LHCN-M2 (cell line): Measurements from ENCODE around the gene INF2. TPM values are rescaled to one million over a fixed set of nuclear protein-coding genes. Genes with fewer than 3 reads are reported as not detected.
"Not testable (repeated sequence)": the region's sequence is repeated elsewhere in the genome, so short reads cannot be mapped to it uniquely, and the experiment has no call there.

Experiments
- DNase-seq: peaks from one replicate; pipeline ENCODE4 v3.0.0-alpha.2; 2012; ENCODE audit warnings: low read depth
- total RNA-seq: library from RNA; depleted of rRNA; stranded (reverse); fragments of >200 nt; gene quantifications from 2 replicates; pipeline ENCODE4 v1.2.3, GENCODE V29; 2014

INF2 gene
- total RNA-seq, 1 experiment from 2014 or later: 78.1 TPM

DNA sequence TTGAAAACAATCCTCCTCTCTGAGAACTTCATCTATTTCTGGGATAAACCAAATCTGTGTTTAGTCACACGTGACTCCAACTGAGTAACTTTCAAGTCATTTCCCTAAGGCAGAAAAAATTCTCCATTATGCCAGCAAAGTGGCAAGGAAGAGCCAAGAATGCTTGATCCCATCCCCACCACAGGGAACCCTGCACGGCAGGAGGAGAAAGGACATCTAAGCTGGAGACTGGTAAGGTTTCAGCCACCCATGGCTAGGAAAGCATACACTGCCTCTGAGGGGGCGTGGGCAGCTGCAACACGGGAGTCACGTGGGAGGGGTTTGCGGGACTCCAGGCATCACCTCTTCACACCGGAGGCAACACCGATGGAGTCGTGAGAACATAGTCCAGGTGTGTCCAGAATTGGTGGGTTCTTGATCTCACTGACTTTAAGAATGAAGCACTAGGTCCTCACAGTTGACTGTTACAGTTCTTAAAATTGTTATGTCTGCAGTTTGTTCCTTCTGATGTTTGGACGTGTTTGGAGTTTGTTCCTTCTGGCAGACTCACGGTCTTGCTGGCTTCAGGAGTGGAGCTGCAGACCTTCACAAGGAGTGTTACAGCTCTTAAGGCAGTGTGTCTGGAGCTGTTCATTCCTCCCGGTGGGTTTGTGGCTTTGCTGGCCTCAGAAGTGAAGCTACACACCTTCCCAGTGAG is 60.8 kb downstream of the INF2 start:
- no peak for DNase-seq

GRCh38 chr14:104750753-104751057 is 61.3 kb downstream of the INF2 start:
- not testable (repeated sequence) for DNase-seq

- no peak for DNase-seq
These were observed 62.4 kb downstream of the INF2 start for GRCh38 chr14:104751539-104752422.

GRCh38 chr14:104752423-104752734 is 63.0 kb downstream of the INF2 start:
- DNase-seq: no peak

DNA sequence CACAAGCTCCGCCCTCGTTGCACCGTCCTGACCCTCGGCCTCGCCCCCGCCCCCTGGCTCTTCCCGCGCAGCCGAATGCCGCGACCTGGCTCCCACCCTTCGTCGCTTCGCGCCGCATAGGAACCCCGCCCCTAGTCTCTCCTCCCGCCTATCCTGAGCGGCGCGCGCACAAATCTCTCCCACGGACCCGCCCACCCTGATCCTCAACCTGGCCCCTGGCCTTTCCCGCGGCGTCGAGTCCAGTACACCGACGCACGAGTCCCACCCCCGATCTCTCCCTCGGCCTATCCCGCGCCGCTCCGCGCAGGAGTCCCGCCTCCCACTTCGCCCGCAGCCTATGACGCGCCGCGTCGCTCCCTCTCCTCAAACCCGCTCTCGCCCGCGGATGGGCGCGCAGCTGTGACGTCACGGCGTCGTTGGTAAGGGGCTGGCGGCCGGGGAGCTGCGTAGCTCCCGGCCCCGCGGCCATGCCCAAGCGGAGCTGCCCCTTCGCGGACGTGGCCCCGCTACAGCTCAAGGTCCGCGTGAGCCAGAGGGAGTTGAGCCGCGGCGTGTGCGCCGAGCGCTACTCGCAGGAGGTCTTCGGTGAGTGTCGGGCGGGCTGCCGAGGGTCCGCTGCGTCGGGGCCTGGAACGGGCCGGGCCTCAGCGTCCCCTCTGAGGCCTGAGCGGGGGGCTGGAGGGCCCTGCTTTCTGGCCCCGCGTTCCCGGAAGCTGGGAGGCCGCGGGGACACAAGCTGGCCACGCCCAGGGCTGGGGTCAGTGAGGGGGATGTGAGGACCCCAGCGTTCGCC is 63.5 kb downstream of the INF2 start, which contains the start of gene SIVA1:
SIVA1 (plus strand) TSS at position 413 of the 793 bp plus-strand sequence; CDS start at position 468, 55 bp downstream.
- peak; percentile 99 for DNase-seq

- DNase-seq: no peak
These were observed 64.3 kb downstream of the INF2 start for GRCh38 chr14:104753528-104754212.

GRCh38 chr14:104754213-104754851 is 64.9 kb downstream of the INF2 start:
- DNase-seq: no peak

- no peak for DNase-seq
These were observed 66.2 kb downstream of the INF2 start for GRCh38 chr14:104755621-104756020.

GRCh38 chr14:104756477-104757237 is 67.2 kb downstream of the INF2 start:
- DNase-seq: no peak

DNA sequence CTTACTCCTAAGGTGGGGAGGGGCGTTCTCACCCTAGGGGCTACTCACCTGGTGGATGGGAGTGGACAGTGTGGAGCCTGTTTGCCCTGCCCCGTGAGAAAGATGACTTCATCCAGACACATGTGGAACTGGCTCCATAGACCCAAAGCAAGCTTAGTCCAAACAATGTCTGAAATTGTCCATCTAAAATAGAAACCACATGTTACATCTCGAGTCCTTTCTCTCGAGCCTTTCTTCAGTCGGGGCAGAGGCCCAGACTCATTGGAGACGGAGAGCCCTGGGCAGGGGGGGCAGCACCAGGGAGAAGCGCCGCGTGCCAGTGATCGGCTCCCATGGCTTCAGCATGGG is 67.8 kb downstream of the INF2 start:
- DNase-seq: no peak

GRCh38 chr14:104757681-104758392 is 68.4 kb downstream of the INF2 start:
- no peak for DNase-seq

DNA sequence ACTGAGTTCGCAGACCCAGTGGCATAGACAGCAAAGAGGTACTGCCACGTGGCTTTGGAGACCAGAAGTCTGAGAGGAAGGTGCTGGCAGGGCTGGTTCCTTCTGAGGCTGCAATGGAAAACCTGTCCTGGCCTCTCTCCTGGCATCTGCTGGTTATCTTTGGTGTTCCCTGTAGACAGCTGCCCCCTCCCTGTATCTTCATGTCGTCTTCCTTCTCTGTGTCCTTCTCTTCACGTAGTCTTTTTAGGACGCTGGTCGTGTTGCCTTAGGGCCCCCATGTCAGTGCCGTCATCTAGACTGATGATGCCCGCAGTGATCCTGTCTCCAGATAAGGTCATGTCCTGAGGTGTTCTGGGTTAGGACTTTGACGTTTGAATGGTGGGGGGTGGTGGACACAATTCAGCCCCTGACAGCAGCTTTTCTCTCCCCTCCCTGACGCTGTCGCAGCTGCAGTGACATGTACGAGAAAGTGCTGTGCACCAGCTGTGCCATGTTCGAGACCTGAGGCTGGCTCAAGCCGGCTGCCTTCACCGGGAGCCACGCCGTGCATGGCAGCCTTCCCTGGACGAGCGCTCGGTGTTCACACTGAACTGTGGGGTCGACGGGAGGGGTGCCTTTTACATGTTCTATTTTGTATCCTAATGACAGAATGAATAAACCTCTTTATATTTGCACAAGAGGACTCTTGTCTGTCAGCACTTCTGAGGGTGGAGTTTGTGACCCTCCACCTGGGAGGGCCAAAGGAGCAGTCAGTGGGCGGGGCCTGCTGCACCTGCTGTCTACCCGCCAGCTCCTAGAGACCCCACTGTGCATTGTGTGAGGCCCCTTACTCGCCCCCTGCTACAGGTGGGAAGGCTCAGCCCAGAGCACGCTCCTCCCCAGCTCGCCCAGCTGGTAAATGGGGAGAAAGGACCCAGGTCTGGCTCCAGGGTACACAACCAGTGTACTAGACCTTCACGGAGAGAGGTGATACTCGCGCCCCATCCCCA is 69.9 kb downstream of the INF2 start:
- no peak for DNase-seq

GRCh38 chr14:104765517-104765916 is 76.1 kb downstream of the INF2 start:
- no peak for DNase-seq

- no peak for DNase-seq
These were observed 76.9 kb downstream of the INF2 start for GRCh38 chr14:104766256-104766862.

DNA sequence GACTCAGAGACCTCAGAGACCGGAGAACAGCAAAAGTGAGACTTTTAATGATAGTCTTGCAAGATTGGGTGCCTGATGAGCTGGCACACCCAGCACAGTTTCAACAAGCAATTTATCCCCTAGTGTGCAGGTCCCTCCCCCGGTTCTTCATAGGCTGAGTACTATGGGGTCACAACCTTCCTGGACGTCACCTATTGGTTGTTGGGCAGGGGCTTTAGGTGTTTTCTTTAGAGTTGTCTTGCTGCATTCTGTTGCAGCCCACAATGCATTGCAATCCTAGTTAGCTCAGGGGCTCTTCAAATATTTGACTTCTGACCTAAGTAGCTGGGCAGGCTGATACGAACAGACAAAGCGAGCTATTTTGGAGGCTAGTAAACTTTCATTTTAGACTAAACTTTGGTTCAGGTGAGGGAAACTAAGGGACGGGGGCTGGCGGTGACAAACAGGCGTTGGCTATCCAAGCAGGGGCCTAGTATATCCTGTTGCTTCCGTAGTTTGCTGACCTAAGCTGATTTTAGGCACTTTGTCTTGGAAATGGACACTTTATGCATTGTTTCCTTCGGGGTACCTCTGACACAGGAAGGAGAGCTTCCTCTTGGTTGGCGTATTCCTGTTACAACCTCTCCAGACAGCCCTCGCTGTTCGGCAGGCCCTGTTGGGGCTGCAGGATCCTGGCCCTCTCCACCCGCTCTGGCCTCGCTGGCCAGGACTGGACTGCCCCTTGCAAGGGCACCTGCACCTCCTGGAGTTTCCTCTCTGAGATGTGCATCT is 77.6 kb downstream of the INF2 start:
- no peak for DNase-seq

- no peak for DNase-seq
These were observed 78.2 kb downstream of the INF2 start for GRCh38 chr14:104767634-104767918.

- DNase-seq: peak; percentile 67
These were observed 79.3 kb downstream of the INF2 start for GRCh38 chr14:104768437-104769323.
